IMR-90 (cell line): ENCODE measurements around the gene ADGRD2. TPM values are rescaled to one million over a fixed set of nuclear protein-coding genes. Genes with fewer than 3 reads are reported as not detected.

Experiments
- ATAC-seq: fragments of 200-7000 bp; cut with Tn5 transposase; 2 replicates; pipeline ENCODE4 v1.9.1; 2020; ENCODE audit warnings: low read depth, mild to moderate bottlenecking, moderate library complexity
- BruUV-seq: library from RNA; stranded (reverse); fragments of 400-500 nt; replicated peaks from 2 replicates; lab custom pipeline; 2021; lab: Mats Ljungman, UMichigan
- CTCF ChIA-PET: fragments of 300-600 bp; formaldehyde crosslinking; extraction: SDS; loops from one replicate; lab custom pipeline; 2021; ENCODE audit warnings: antibody characterized with exemption; lab: Yijun Ruan, JAX
- POLR2A ChIA-PET: fragments of 300-600 bp; sonication (Branson Sonifier 250); formaldehyde crosslinking; loops from one replicate; lab custom pipeline; 2022; ENCODE audit warnings: antibody characterized with exemption; ENCODE audit not compliant: unreplicated experiment; lab: Charles Lee
- DNase-seq: peaks from one replicate; pipeline ENCODE4 v3.0.0; 2013
- H2AFZ ChIP-seq: replicated peaks from 2 replicates; pipeline ENCODE3; 2013; ENCODE audit warnings: low read length, mild to moderate bottlenecking; ENCODE audit not compliant: poor library complexity
- H2AK5ac ChIP-seq: 2 replicates; pipeline ENCODE4 v1.6.1; 2013; ENCODE audit warnings: low read depth, low read length, inconsistent platforms
- H2AK9ac ChIP-seq: replicated peaks from 2 replicates; pipeline ENCODE3; 2013; ENCODE audit warnings: mild to moderate bottlenecking, low read depth, low read length, moderate library complexity; ENCODE audit not compliant: poor library complexity
- H2BK120ac ChIP-seq: 2 replicates; pipeline ENCODE4 v1.6.1; 2013; ENCODE audit warnings: low read depth, low read length, inconsistent platforms
- H2BK15ac ChIP-seq: 3 replicates; pipeline ENCODE4 v1.6.1; 2013; ENCODE audit warnings: low read depth, low read length, inconsistent platforms
- H2BK20ac ChIP-seq: 2 replicates; pipeline ENCODE4 v1.6.1; 2013; ENCODE audit warnings: low read depth, mild to moderate bottlenecking, inconsistent platforms, low read length, moderate library complexity
- H2BK5ac ChIP-seq: 2 replicates; pipeline ENCODE4 v1.6.1; 2013; ENCODE audit warnings: mild to moderate bottlenecking, low read depth, low read length, inconsistent platforms; ENCODE audit not compliant: poor library complexity, severe bottlenecking
- H3K14ac ChIP-seq: replicated peaks from 2 replicates; pipeline ENCODE4 v1.6.1; 2013; ENCODE audit warnings: low read depth, low read length, inconsistent platforms
- H3K18ac ChIP-seq: 2 replicates; pipeline ENCODE4 v1.6.1; 2013; ENCODE audit warnings: low read depth, low read length, control low read depth
- H3K23ac ChIP-seq: 2 replicates; pipeline ENCODE4 v1.6.1; 2013; ENCODE audit warnings: low read depth, low read length, inconsistent platforms
- H3K27ac ChIP-seq: 2 replicates; pipeline ENCODE4 v1.5.1; 2013; ENCODE audit warnings: mild to moderate bottlenecking, control low read depth, low read length; ENCODE audit not compliant: insufficient read depth
- H3K27me3 ChIP-seq: 2 replicates; pipeline ENCODE4 v1.6.1; 2013; ENCODE audit warnings: low read length; ENCODE audit not compliant: control insufficient read depth, insufficient read depth
- H3K36me3 ChIP-seq: 2 replicates; pipeline ENCODE4 v1.6.1; 2013; ENCODE audit warnings: low read length, mixed read lengths; ENCODE audit not compliant: control insufficient read depth, insufficient read depth
- H3K4ac ChIP-seq: 2 replicates; pipeline ENCODE4 v1.6.1; 2013; ENCODE audit warnings: low read depth, low read length, inconsistent platforms
- H3K4me1 ChIP-seq: 2 replicates; pipeline ENCODE4 v1.6.1; 2013; ENCODE audit warnings: low read length, mixed read lengths; ENCODE audit not compliant: control insufficient read depth, insufficient read depth
- H3K4me2 ChIP-seq: 2 replicates; pipeline ENCODE4 v1.6.1; 2013; ENCODE audit warnings: low read depth, mild to moderate bottlenecking, control low read depth, low read length, moderate library complexity
- H3K4me3 ChIP-seq: 2 replicates; pipeline ENCODE4 v1.5.1; 2013; ENCODE audit warnings: low read depth, mild to moderate bottlenecking, control low read depth, low read length, moderate library complexity; ENCODE audit not compliant: insufficient read depth
- H3K56ac ChIP-seq: 2 replicates; pipeline ENCODE4 v1.6.1; 2013; ENCODE audit warnings: low read length, inconsistent platforms; ENCODE audit not compliant: insufficient read depth; ENCODE audit errors: extremely low read depth
- H3K79me1 ChIP-seq, 2 experiments: 2 replicates each; pipeline ENCODE4 v1.6.1; 2013; ENCODE audit warnings: low read length in 2 of 2, inconsistent platforms in 1 of 2, low read depth in 1 of 2
- H3K9ac ChIP-seq: 2 replicates; pipeline ENCODE4 v1.6.1; 2013; ENCODE audit warnings: low read depth, low read length, control low read depth
- H3K9me1 ChIP-seq: 2 replicates; pipeline ENCODE4 v1.6.1; 2013; ENCODE audit warnings: low read length, inconsistent platforms; ENCODE audit not compliant: insufficient read depth
- H3K9me3 ChIP-seq: 2 replicates; pipeline ENCODE4 v1.6.1; 2013; ENCODE audit warnings: low read length; ENCODE audit not compliant: control insufficient read depth, insufficient read depth
- H4K20me1 ChIP-seq: 2 replicates; pipeline ENCODE4 v1.6.1; 2013; ENCODE audit warnings: low read length, inconsistent platforms; ENCODE audit not compliant: insufficient read depth
- H4K5ac ChIP-seq: 2 replicates; pipeline ENCODE4 v1.6.1; 2013; ENCODE audit warnings: mild to moderate bottlenecking, low read depth, low read length, control low read depth
- H4K8ac ChIP-seq, 2 experiments: 2 replicates each; pipeline ENCODE4 v1.6.1; 2013; ENCODE audit warnings: low read depth in 2 of 2, low read length in 2 of 2, control low read depth in 1 of 2, inconsistent platforms in 1 of 2
- H4K91ac ChIP-seq: 2 replicates; pipeline ENCODE4 v1.6.1; 2013; ENCODE audit warnings: low read depth, low read length, inconsistent platforms; ENCODE audit not compliant: insufficient read depth
- CEBPB ChIP-seq: IDR thresholded peaks from 2 replicates; pipeline ENCODE4 v1.6.1; 2012; ENCODE audit warnings: low read depth, low read length, improper control_type of control experiment
- CHD1 ChIP-seq: IDR thresholded peaks from 2 replicates; pipeline ENCODE4 v1.6.1; 2012; ENCODE audit warnings: low read depth, low read length, improper control_type of control experiment
- FOS ChIP-seq: fragments of 150-350 bp; IDR thresholded peaks from 2 replicates; pipeline ENCODE4 v1.6.1; 2016; ENCODE audit warnings: low read depth, low read length
- MAFK ChIP-seq: IDR thresholded peaks from 2 replicates; pipeline ENCODE4 v1.6.1; 2012; ENCODE audit warnings: low read depth, low read length, improper control_type of control experiment
- MAZ ChIP-seq: IDR thresholded peaks from 2 replicates; pipeline ENCODE4 v1.6.1; 2012; ENCODE audit warnings: low read depth, mild to moderate bottlenecking, low read length, improper control_type of control experiment, moderate library complexity, borderline replicate concordance
- MXI1 ChIP-seq: IDR thresholded peaks from 2 replicates; pipeline ENCODE4 v1.6.1; 2012; ENCODE audit warnings: low read depth, mild to moderate bottlenecking, low read length, moderate library complexity, borderline replicate concordance
- POLR2A ChIP-seq: IDR thresholded peaks from 2 replicates; pipeline ENCODE4 v1.6.1; 2012; ENCODE audit warnings: mild to moderate bottlenecking, low read depth, low read length
- RAD21 ChIP-seq: IDR thresholded peaks from 2 replicates; pipeline ENCODE4 v1.6.1; 2012; ENCODE audit warnings: low read length, improper control_type of control experiment
- RCOR1 ChIP-seq: IDR thresholded peaks from 2 replicates; pipeline ENCODE4 v1.6.1; 2012; ENCODE audit warnings: mild to moderate bottlenecking, low read length, improper control_type of control experiment; ENCODE audit not compliant: insufficient replicate concordance
- RFX5 ChIP-seq: IDR thresholded peaks from 2 replicates; pipeline ENCODE4 v1.8.0; 2012; ENCODE audit warnings: low read depth, mild to moderate bottlenecking, low read length, moderate library complexity
- SMC3 ChIP-seq: fragments of 150-350 bp; IDR thresholded peaks from 2 replicates; pipeline ENCODE4 v1.6.1; 2016; ENCODE audit warnings: low read depth, mild to moderate bottlenecking, antibody characterized with exemption, low read length, moderate library complexity
- WGBS, 2 experiments: methylation state at CpG; one replicate each; pipeline versions ENCODE4 v1.1.5 to v1.1.7; 2013; ENCODE audit warnings: missing lambda C conversion rate in 2 of 2; ENCODE audit not compliant: insufficient read length in 1 of 2; ENCODE audit errors: extremely low coverage in 2 of 2; 5-methylcytosine and 5-hydroxymethylcytosine counted together
- dilution Hi-C: fragments of 300-500 bp; cut with HindIII; formaldehyde crosslinking; loops from one replicate; pipeline ENCODE4 v1.14.3; 2018; ENCODE audit warnings: low sequenced_read_pairs; ENCODE audit not compliant: unreplicated experiment
- in situ Hi-C: fragments of 300-500 bp; cut with MboI; formaldehyde crosslinking; loops from 3 replicates; pipeline ENCODE4 v1.14.3; 2019; ENCODE audit warnings: low sequenced_read_pairs, inconsistent platforms, mixed read lengths
- intact Hi-C: fragments of 100-400 bp; cut with micrococcal nuclease; formaldehyde crosslinking; loops from 2 replicates; pipeline ENCODE4 v1.10.0; 2022
- polyA plus RNA-seq, 3 experiments: library from polyadenylated mRNA; depleted of rRNA; stranded (reverse); fragments of >200 nt; gene quantifications; 2 replicates each; pipeline ENCODE4 v1.2.3, GENCODE V29; 2012; ENCODE audit warnings: low replicate concordance in 1 of 3
- total RNA-seq: library from RNA; depleted of rRNA; stranded (reverse); fragments of >200 nt; gene quantifications from 2 replicates; pipeline ENCODE4 v1.2.3, GENCODE V29; 2012
- TF ChIP-seq, protein P1 (sequence below): fragments of 150-350 bp; IDR thresholded peaks from 2 replicates; pipeline ENCODE4 v1.6.1; 2017; ENCODE audit warnings: mild to moderate bottlenecking, antibody characterized with exemption, low read length, low read depth
- TF ChIP-seq, protein P2 (sequence below): conservative IDR thresholded peaks from 2 replicates; pipeline ENCODE4 v1.5.1; 2012; ENCODE audit warnings: mild to moderate bottlenecking, low read depth, low read length, improper control_type of control experiment

ADGRD2 gene
- total and polyA plus RNA-seq, 2 of the 4 experiments (the other 2 are of a cell fraction): not detected

DNA sequence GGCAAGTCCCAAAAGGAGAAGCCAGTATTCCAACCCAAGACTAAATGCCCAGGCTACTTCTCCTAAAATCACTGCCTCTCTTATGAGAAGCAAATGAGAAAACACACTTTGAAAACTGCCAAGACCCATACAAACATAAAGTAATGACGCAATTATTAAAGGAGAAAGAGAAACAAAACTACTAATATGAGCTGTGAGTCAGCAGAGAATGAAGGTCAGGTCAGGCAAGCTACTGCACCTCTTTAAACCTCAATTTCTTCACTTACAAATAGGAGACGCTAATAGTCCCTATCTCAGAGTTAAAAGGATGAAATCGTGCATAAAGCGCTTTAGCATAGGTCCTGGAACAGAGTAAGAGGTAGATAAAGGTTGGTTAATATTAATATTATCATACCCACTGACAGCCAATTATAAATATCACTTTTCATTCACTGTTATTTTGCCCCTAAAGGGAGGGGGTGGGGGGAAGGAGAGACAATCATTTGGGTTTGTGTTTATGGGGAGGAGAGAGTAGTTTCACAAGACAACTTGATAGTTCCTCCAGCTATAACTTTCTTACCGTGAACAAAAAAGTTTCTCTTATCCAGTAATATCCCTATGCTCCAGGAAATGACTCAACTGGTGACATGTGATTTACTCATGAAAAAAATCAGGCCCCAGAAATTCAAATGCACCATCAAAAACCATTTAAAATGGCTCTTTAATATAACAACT is 38.6 kb upstream of the ADGRD2 start:
- H3K36me3 ChIP-seq: peaks cover 28% of the 10 kb centered on the region
- WGBS, 2 experiments: no CpG with 5 or more reads among the region's 5 CpGs
- H3K23ac ChIP-seq: peak overlapping the region; percentile 74; the same call in 1 of the 2 replicates
- in situ Hi-C loops (loop anchor here (10.0 to 25.0 kb wide), 2 partner anchors 301 to 343 kb away; no protein-coding TSS in a partner anchor), intact Hi-C loops (loop anchor here (10.0 kb wide), 1 partner anchor 203 kb away; no protein-coding TSS in a partner anchor), dilution Hi-C loops (no loop called here)
- ChIA-PET POLR2A (interaction anchor here (0.6 kb wide), 1 partner anchor 9 kb away, joined by 4 read pairs; no protein-coding TSS in a partner anchor), CTCF (interaction anchor here (0.5 to 1.9 kb wide), 7 partner anchors 10 to 285 kb away, joined by 3 to 7 read pairs (median 4); no protein-coding TSS in a partner anchor)
- H3K9ac ChIP-seq: peak overlapping the region; percentile 38; the same call in 1 of the 2 replicates
- H2AK5ac ChIP-seq: no peak overlapping the region; the same call in 1 of the 2 replicates
- H3K18ac ChIP-seq: peak overlapping the region; percentile 89
- H4K91ac ChIP-seq: peak overlapping the region; percentile 5; the same call in 1 of the 2 replicates
- H4K8ac ChIP-seq: peak overlapping the region in 1 of 2 experiments; percentile 79; a peak in 2 of 4 replicates
- H3K14ac ChIP-seq: 0 out of 2 replicates have a peak overlapping the region, but pooled peaks have one; percentile 44
- peak overlapping the region; percentile 72 for H3K56ac ChIP-seq
- no peak overlapping the region for H2AFZ ChIP-seq
- peak overlapping the region; percentile 96 for H2BK5ac ChIP-seq
- no peaks in the 10 kb centered on the region for H3K27me3 ChIP-seq
- peak overlapping the region; percentile 78 for H2BK120ac ChIP-seq
- H3K9me1 ChIP-seq: peaks cover 6% of the 10 kb centered on the region; the same call in 1 of the 2 replicates
- no peaks in the 10 kb centered on the region; the same call in 1 of the 2 replicates for H4K20me1 ChIP-seq
- peak overlapping the region; percentile 46; the same call in 1 of the 2 replicates for H2BK20ac ChIP-seq
- no peak overlapping the region for H2AK9ac ChIP-seq
- peak; percentile 92 for DNase-seq
- peak; percentile 41 for ATAC-seq
- peaks cover 3% of the 10 kb centered on the region for H3K9me3 ChIP-seq
- H4K5ac ChIP-seq: peak overlapping the region; percentile 88
- H3K27ac ChIP-seq: peak overlapping the region; percentile 98
- no peak overlapping the region for H3K4me3 ChIP-seq
- peaks cover 35 to 43% of the 10 kb centered on the region in 2 experiments for H3K79me1 ChIP-seq
- 0 out of 3 replicates have a peak overlapping the region, but pooled peaks have one; percentile 0 for H2BK15ac ChIP-seq
- H3K4me1 ChIP-seq: peaks cover 9% of the 10 kb centered on the region
- peak overlapping the region; percentile 64; the same call in 1 of the 2 replicates for H3K4ac ChIP-seq
- no TSS peak for BruUV-seq
- H3K4me2 ChIP-seq: peak overlapping the region; percentile 95
- TF ChIP-seq CEBPB (peak; percentile 96), RFX5 (no peak), POLR2A (peak; percentile 63; the same call in 1 of the 2 replicates), FOS (peak; percentile 66), RAD21 (no peak), MAFK (peak; percentile 37; the same call in 1 of the 2 replicates), MXI1 (0 out of 2 replicates have a peak, but pooled peaks have one; percentile 33), MAZ (no peak), SMC3 (no peak), RCOR1 (no peak), CHD1 (peak; percentile 83; the same call in 1 of the 2 replicates)
- TF ChIP-seq, protein P1, sequence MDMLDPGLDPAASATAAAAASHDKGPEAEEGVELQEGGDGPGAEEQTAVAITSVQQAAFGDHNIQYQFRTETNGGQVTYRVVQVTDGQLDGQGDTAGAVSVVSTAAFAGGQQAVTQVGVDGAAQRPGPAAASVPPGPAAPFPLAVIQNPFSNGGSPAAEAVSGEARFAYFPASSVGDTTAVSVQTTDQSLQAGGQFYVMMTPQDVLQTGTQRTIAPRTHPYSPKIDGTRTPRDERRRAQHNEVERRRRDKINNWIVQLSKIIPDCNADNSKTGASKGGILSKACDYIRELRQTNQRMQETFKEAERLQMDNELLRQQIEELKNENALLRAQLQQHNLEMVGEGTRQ: peak; percentile 33; the same call in 1 of the 2 replicates
- TF ChIP-seq, protein P2, sequence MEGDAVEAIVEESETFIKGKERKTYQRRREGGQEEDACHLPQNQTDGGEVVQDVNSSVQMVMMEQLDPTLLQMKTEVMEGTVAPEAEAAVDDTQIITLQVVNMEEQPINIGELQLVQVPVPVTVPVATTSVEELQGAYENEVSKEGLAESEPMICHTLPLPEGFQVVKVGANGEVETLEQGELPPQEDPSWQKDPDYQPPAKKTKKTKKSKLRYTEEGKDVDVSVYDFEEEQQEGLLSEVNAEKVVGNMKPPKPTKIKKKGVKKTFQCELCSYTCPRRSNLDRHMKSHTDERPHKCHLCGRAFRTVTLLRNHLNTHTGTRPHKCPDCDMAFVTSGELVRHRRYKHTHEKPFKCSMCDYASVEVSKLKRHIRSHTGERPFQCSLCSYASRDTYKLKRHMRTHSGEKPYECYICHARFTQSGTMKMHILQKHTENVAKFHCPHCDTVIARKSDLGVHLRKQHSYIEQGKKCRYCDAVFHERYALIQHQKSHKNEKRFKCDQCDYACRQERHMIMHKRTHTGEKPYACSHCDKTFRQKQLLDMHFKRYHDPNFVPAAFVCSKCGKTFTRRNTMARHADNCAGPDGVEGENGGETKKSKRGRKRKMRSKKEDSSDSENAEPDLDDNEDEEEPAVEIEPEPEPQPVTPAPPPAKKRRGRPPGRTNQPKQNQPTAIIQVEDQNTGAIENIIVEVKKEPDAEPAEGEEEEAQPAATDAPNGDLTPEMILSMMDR: no peak
